HUES6 (cell line): ENCODE data around the gene ZNF282.
"Not testable (repeated sequence)": the region's sequence is repeated elsewhere in the genome, so short reads cannot be mapped to it uniquely, and the experiment has no call there.

Experiments used
- H3K27ac ChIP-seq: 2 replicates; pipeline ENCODE4 v1.7.0; 2013; ENCODE audit warnings: low read depth, mild to moderate bottlenecking, low read length, inconsistent platforms
- H3K27me3 ChIP-seq: 2 replicates; pipeline ENCODE4 v1.6.1; 2013; ENCODE audit warnings: low read length; ENCODE audit not compliant: control insufficient read depth, insufficient read depth
- H3K36me3 ChIP-seq: 2 replicates; pipeline ENCODE4 v1.6.1; 2013; ENCODE audit warnings: low read length; ENCODE audit not compliant: control insufficient read depth, insufficient read depth
- H3K4me1 ChIP-seq: 2 replicates; pipeline ENCODE4 v1.6.1; 2013; ENCODE audit warnings: low read length; ENCODE audit not compliant: control insufficient read depth, insufficient read depth
- H3K4me3 ChIP-seq: 2 replicates; pipeline ENCODE4 v1.5.1; 2013; ENCODE audit warnings: low read depth, low read length
- H3K9ac ChIP-seq: one replicate; pipeline ENCODE4 v1.6.1; 2013; ENCODE audit warnings: mild to moderate bottlenecking, low read length
- H3K9me3 ChIP-seq: 2 replicates; pipeline ENCODE4 v1.6.1; 2013; ENCODE audit warnings: low read depth, low read length; ENCODE audit not compliant: control insufficient read depth, insufficient read depth

Gene ZNF282

GRCh38 chr7:149225656-149226055 lies 30.3 kb downstream of the ZNF282 start:
- Histone ChIP-seq H3K36me3 (peaks cover 36% of the 10 kb centered on the region), H3K4me3 (no peak overlapping the region), H3K27ac (no peak overlapping the region), H3K4me1 (no peaks in the 10 kb centered on the region; the same call in 1 of the 2 replicates), H3K9ac (no peak overlapping the region), H3K9me3 (no peaks in the 10 kb centered on the region), H3K27me3 (no peaks in the 10 kb centered on the region)

- H3K36me3 ChIP-seq = peaks cover 31% of the 10 kb centered on the region
- H3K9me3 ChIP-seq, H3K9ac ChIP-seq, H3K27ac ChIP-seq, H3K4me3 ChIP-seq, H3K27me3 ChIP-seq, H3K4me1 ChIP-seq: not testable (repeated sequence)
Observed at GRCh38 chr7:149226366-149226765, 31.0 kb downstream of the ZNF282 start.

- Histone ChIP-seq H3K27ac (no peak overlapping the region), H3K4me3 (no peak overlapping the region), H3K27me3 (no peaks in the 10 kb centered on the region), H3K4me1 (no peaks in the 10 kb centered on the region), H3K9ac (no peak overlapping the region), H3K36me3 (peaks cover 27% of the 10 kb centered on the region), H3K9me3 (no peaks in the 10 kb centered on the region)
Observed at GRCh38 chr7:149226840-149227494, 31.6 kb downstream of the ZNF282 start.

GRCh38 chr7:149228831-149229471 lies 33.6 kb downstream of the ZNF282 start:
- no peaks in the 10 kb centered on the region for H3K27me3 ChIP-seq
- no peaks in the 10 kb centered on the region for H3K4me1 ChIP-seq
- H3K27ac ChIP-seq = no peak overlapping the region
- no peaks in the 10 kb centered on the region for H3K9me3 ChIP-seq
- H3K4me3 ChIP-seq = no peak overlapping the region
- no peak overlapping the region for H3K9ac ChIP-seq
- H3K36me3 ChIP-seq = peaks cover 18% of the 10 kb centered on the region

GRCh38 chr7:149229526-149229925 lies 34.2 kb downstream of the ZNF282 start:
- Histone ChIP-seq H3K4me3 (no peak overlapping the region), H3K36me3 (peaks cover 13% of the 10 kb centered on the region), H3K27me3 (no peaks in the 10 kb centered on the region), H3K9ac (no peak overlapping the region), H3K9me3 (no peaks in the 10 kb centered on the region), H3K27ac (no peak overlapping the region), H3K4me1 (no peaks in the 10 kb centered on the region)

- no peak overlapping the region for H3K27ac ChIP-seq
- H3K4me1 ChIP-seq = no peaks in the 10 kb centered on the region
- H3K9me3 ChIP-seq = no peaks in the 10 kb centered on the region
- no peaks in the 10 kb centered on the region for H3K36me3 ChIP-seq
- H3K9ac ChIP-seq = no peak overlapping the region
- H3K4me3 ChIP-seq = no peak overlapping the region
- H3K27me3 ChIP-seq = peaks cover 9% of the 10 kb centered on the region; the same call in 1 of the 2 replicates
Observed at GRCh38 chr7:149232362-149232761, 37.0 kb downstream of the ZNF282 start.

GRCh38 chr7:149233655-149234204 lies 38.4 kb downstream of the ZNF282 start:
- H3K9ac ChIP-seq, H3K36me3 ChIP-seq, H3K4me3 ChIP-seq, H3K9me3 ChIP-seq, H3K27ac ChIP-seq, H3K4me1 ChIP-seq: not testable (repeated sequence)
- peaks cover 15% of the 10 kb centered on the region; the same call in 1 of the 2 replicates for H3K27me3 ChIP-seq

- H3K9ac ChIP-seq = no peak overlapping the region
- no peaks in the 10 kb centered on the region for H3K36me3 ChIP-seq
- peaks cover under 1% of the 10 kb centered on the region; the same call in 1 of the 2 replicates for H3K9me3 ChIP-seq
- no peak overlapping the region for H3K27ac ChIP-seq
- H3K27me3 ChIP-seq = peaks cover 15% of the 10 kb centered on the region; the same call in 1 of the 2 replicates
- no peak overlapping the region for H3K4me3 ChIP-seq
- H3K4me1 ChIP-seq = peaks cover 8% of the 10 kb centered on the region; the same call in 1 of the 2 replicates
Observed at GRCh38 chr7:149237502-149237901, 42.2 kb downstream of the ZNF282 start.

GRCh38 chr7:149238051-149238450 lies 42.7 kb downstream of the ZNF282 start:
- no peak overlapping the region for H3K4me3 ChIP-seq
- no peak overlapping the region for H3K9ac ChIP-seq
- peaks cover 8% of the 10 kb centered on the region; the same call in 1 of the 2 replicates for H3K4me1 ChIP-seq
- no peaks in the 10 kb centered on the region for H3K36me3 ChIP-seq
- H3K27ac ChIP-seq = no peak overlapping the region
- H3K9me3 ChIP-seq = peaks cover 3% of the 10 kb centered on the region; the same call in 1 of the 2 replicates
- peaks cover 15% of the 10 kb centered on the region; the same call in 1 of the 2 replicates for H3K27me3 ChIP-seq

GRCh38 chr7:149239345-149240143 lies 44.2 kb downstream of the ZNF282 start, which contains the start of gene ZNF212:
TSS of gene ZNF212 (plus strand) at chr7:149239651. CDS start at chr7:149239779, 128 bp downstream.
- Histone ChIP-seq H3K9ac (peak within 1 kb of the TSS; percentile 93), H3K36me3 (no peaks in the 10 kb centered on the region), H3K9me3 (peaks cover 3% of the 10 kb centered on the region; the same call in 1 of the 2 replicates), H3K27ac (peak within 1 kb of the TSS; percentile 82), H3K4me3 (peak within 1 kb of the TSS; percentile 99), H3K4me1 (peaks cover 8% of the 10 kb centered on the region; the same call in 1 of the 2 replicates), H3K27me3 (peaks cover 15% of the 10 kb centered on the region; the same call in 1 of the 2 replicates)
